Gastrocnemius medialis (tissue), 4 donors: ENCODE data around the gene GPR158. TPM values are rescaled to one million over a fixed set of nuclear protein-coding genes. Genes with fewer than 3 reads are reported as not detected.

Experiments
- ATAC-seq, 2 donors: fragments of 150-250 bp; one replicate each; pipeline ENCODE4 v1.9.1; 2016
- DNase-seq, 2 donors: peaks; one replicate each; pipeline ENCODE4 v3.0.0-alpha.2; 2019
- H3K27ac ChIP-seq, 4 donors: fragments of 200-600 bp; sonication (generic); 1 replicate in 1 of 4; 2 replicates in 3 of 4; pipeline ENCODE4 v1.5.1; 2016 to 2018; ENCODE audit warnings: mild to moderate bottlenecking in 2 of 4, moderate library complexity in 1 of 4
- H3K27me3 ChIP-seq, 3 donors: fragments of 200-600 bp; sonication (generic) in 2 of 3; 1 replicate in 1 of 3; 2 replicates in 2 of 3; pipeline versions ENCODE4 v1.5.1 to v1.6.0; 2016 to 2019; ENCODE audit warnings: mild to moderate bottlenecking in 1 of 3, moderate library complexity in 1 of 3
- H3K36me3 ChIP-seq, 2 donors: fragments of 200-600 bp; sonication (generic) in 1 of 2; one replicate each; pipeline ENCODE4 v1.5.1; 2017 to 2018
- H3K4me1 ChIP-seq, 2 donors: fragments of 200-600 bp; sonication (generic) in 1 of 2; one replicate each; pipeline ENCODE4 v1.5.1; 2016 to 2017; ENCODE audit warnings: mild to moderate bottlenecking in 2 of 2
- H3K4me3 ChIP-seq, 4 donors: fragments of 200-600 bp; sonication (generic) in 3 of 4; 1 replicate in 1 of 4; 2 replicates in 3 of 4; pipeline ENCODE4 v1.5.1; 2016 to 2019; ENCODE audit warnings: mild to moderate bottlenecking in 2 of 4
- H3K9me3 ChIP-seq, 3 donors: fragments of 200-600 bp; sonication (generic) in 2 of 3; 1 replicate in 1 of 3; 2 replicates in 2 of 3; pipeline ENCODE4 v1.5.1; 2016 to 2019
- POLR2A ChIP-seq, 2 donors: fragments of 450-650 bp; IDR thresholded peaks; one replicate each; pipeline ENCODE4 v1.6.1; 2017; ENCODE audit warnings: antibody characterized with exemption in 2 of 2, mild to moderate bottlenecking in 2 of 2, moderate library complexity in 2 of 2
- in situ Hi-C, 4 donors: fragments of 200-750 bp; cut with MboI; loops; one replicate each; pipeline versions ENCODE4 v1.15.0 to v1.8.0; 2017; ENCODE audit warnings: low sequenced_read_pairs in 4 of 4
- intact Hi-C: fragments of 100-400 bp; cut with DNase I; formaldehyde crosslinking; loops from one replicate; pipeline ENCODE4 v1.15.1; 2023; ENCODE audit warnings: low total_unique reads
- total RNA-seq, 4 donors: library from RNA; depleted of rRNA; stranded (reverse); fragments of >200 nt; gene quantifications; one replicate each; pipeline versions ENCODE4 v1.1.0 to v1.2.3, GENCODE V29; 2016
- TF ChIP-seq, protein P1 (sequence below), 5 experiments: fragments of 450-650 bp in 3 of 5; fragments of 200-600 bp in 2 of 5; sonication (generic) in 2 of 5; IDR thresholded peaks in 4 of 5; conservative IDR thresholded peaks in 1 of 5; 1 replicate in 4 of 5; 2 replicates in 1 of 5; pipeline ENCODE4 v1.5.1; 2016 to 2019; ENCODE audit warnings: antibody characterized with exemption in 5 of 5, mild to moderate bottlenecking in 3 of 5, moderate library complexity in 3 of 5

The GPR158 gene
- total RNA-seq, 4 donors from 2014 or later, result 0.04 TPM; not detected in 3

GRCh38 chr10:25522294-25522693 is 347.5 kb downstream of the GPR158 start:
- H3K4me3 ChIP-seq, result no peak overlapping the region
- intact Hi-C loops, result no loop called here
- no peaks in the 10 kb centered on the region for H3K27me3 ChIP-seq
- no peak for TF ChIP-seq POLR2A (IDR thresholded peaks at IDR 0.05)
- TF ChIP-seq, protein P1, sequence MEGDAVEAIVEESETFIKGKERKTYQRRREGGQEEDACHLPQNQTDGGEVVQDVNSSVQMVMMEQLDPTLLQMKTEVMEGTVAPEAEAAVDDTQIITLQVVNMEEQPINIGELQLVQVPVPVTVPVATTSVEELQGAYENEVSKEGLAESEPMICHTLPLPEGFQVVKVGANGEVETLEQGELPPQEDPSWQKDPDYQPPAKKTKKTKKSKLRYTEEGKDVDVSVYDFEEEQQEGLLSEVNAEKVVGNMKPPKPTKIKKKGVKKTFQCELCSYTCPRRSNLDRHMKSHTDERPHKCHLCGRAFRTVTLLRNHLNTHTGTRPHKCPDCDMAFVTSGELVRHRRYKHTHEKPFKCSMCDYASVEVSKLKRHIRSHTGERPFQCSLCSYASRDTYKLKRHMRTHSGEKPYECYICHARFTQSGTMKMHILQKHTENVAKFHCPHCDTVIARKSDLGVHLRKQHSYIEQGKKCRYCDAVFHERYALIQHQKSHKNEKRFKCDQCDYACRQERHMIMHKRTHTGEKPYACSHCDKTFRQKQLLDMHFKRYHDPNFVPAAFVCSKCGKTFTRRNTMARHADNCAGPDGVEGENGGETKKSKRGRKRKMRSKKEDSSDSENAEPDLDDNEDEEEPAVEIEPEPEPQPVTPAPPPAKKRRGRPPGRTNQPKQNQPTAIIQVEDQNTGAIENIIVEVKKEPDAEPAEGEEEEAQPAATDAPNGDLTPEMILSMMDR (IDR thresholded peaks at IDR 0.05 in 4 of 5, conservative IDR thresholded peaks at IDR 0.05 in 1 of 5), result no peak
- no peaks in the 10 kb centered on the region for H3K36me3 ChIP-seq
- in situ Hi-C loops, result no loop called here
- no peaks in the 10 kb centered on the region for H3K4me1 ChIP-seq
- ATAC-seq, result no peak
- no peak overlapping the region for H3K27ac ChIP-seq
- DNase-seq, result no peak
- no peaks in the 10 kb centered on the region for H3K9me3 ChIP-seq

DNA sequence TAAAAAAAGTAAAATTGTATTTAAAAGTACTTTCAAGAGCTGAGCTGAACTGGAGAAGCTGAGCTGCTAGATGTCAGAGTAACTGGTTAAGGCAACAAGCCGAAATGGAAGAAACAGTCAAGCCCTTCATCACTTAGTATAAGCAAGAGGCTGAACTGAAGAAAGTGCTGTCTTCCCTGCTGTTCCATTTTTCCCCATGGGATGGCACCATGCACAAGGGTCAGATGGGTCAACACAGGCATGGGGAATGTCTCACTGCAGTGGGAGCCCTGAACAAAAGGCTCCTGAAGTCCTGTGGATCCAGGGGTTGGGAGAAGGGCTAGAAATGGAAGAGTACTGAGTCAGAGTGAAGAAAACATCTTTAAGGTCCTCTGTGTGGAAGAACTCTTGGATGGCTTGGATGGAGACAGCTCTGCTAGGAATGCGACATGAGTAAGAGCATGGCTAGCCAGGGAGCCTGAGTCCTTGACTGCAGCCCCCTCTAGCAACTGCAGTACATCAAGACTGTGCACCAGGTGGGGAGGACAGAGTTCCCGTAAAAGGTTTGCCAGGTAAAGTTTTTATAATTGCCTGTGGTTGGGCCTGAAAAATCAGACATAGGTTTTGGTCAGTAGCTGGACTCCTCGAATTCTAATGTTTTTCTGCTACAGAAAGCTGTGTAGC is 348.3 kb downstream of the GPR158 start:
- Histone ChIP-seq H3K27ac (no peak overlapping the region), H3K27me3 (no peaks in the 10 kb centered on the region), H3K4me3 (no peak overlapping the region), H3K36me3 (no peaks in the 10 kb centered on the region), H3K4me1 (no peaks in the 10 kb centered on the region), H3K9me3 (no peaks in the 10 kb centered on the region)
- intact Hi-C loops, result no loop called here
- DNase-seq (no peak), ATAC-seq (no peak)
- in situ Hi-C loops, result no loop called here
- TF ChIP-seq POLR2A (IDR thresholded peaks at IDR 0.05), result no peak
- TF ChIP-seq, protein P1 (IDR thresholded peaks at IDR 0.05 in 4 of 5, conservative IDR thresholded peaks at IDR 0.05 in 1 of 5), result no peak

DNA sequence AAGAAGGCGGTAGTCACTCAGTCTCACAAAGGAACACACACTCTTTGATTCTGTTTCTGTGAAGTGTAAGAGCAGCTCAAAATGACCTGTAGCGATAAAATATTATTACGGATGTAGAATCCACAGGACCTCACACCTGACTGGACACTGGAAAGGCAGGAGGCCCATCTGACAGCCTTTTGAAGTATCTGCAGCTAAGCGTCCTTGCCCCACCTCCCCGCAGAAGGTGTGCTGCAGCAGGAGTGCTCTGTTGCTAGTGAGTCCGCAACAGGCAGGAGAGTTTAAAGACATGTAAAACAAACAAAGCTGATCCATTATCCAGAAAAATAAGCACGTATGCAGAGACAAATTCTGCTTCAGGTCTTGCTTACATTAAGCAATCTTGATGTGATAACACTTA is 355.5 kb downstream of the GPR158 start:
- no peaks in the 10 kb centered on the region for H3K27me3 ChIP-seq
- H3K36me3 ChIP-seq, result no peaks in the 10 kb centered on the region
- no peaks in the 10 kb centered on the region for H3K9me3 ChIP-seq
- in situ Hi-C loops, result no loop called here
- ATAC-seq, result no peak
- H3K4me3 ChIP-seq, result no peak overlapping the region
- H3K4me1 ChIP-seq, result no peaks in the 10 kb centered on the region
- H3K27ac ChIP-seq, result no peak overlapping the region
- intact Hi-C loops, result no loop called here
- no peak for DNase-seq
- TF ChIP-seq, protein P1 (IDR thresholded peaks at IDR 0.05 in 4 of 5, conservative IDR thresholded peaks at IDR 0.05 in 1 of 5), result no peak
- no peak for TF ChIP-seq POLR2A (IDR thresholded peaks at IDR 0.05)

- in situ Hi-C loops (no loop called here), intact Hi-C loops (no loop called here)
- TF ChIP-seq POLR2A (IDR thresholded peaks at IDR 0.05), result no peak
Observed at GRCh38 chr10:25531457-25532061, 356.8 kb downstream of the GPR158 start.

DNA sequence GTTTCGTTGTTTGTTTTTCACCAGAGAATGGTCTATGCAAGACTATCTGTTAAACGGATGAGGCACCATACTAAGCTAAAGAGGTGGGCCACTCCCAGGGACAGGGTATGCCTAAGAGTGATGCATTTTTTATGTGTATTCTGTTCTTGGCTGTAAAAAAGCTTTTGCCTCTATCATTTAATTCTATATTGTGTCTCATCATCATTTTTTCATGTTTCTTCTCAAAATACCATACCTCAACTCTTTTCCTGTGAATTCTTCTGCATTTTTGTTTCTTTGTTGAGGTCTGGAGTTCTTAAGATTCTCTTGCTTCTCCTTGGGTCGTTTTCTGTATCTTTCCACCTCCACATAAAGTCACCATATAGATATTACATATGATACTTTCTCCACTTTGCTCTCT is 357.4 kb downstream of the GPR158 start:
- no peaks in the 10 kb centered on the region for H3K36me3 ChIP-seq
- ATAC-seq, result no peak
- no peak overlapping the region for H3K4me3 ChIP-seq
- H3K4me1 ChIP-seq, result no peaks in the 10 kb centered on the region
- in situ Hi-C loops, result no loop called here
- DNase-seq, result no peak
- intact Hi-C loops, result no loop called here
- H3K27me3 ChIP-seq, result no peaks in the 10 kb centered on the region
- no peaks in the 10 kb centered on the region for H3K9me3 ChIP-seq
- TF ChIP-seq, protein P1 (IDR thresholded peaks at IDR 0.05 in 4 of 5, conservative IDR thresholded peaks at IDR 0.05 in 1 of 5), result no peak
- TF ChIP-seq POLR2A (IDR thresholded peaks at IDR 0.05), result no peak
- H3K27ac ChIP-seq, result no peak overlapping the region

More at GRCh38 chr10:25531457-25532061, 356.8 kb downstream of the GPR158 start:
- no peaks in the 10 kb centered on the region for H3K9me3 ChIP-seq
- DNase-seq, result no peak
- H3K4me1 ChIP-seq, result no peaks in the 10 kb centered on the region
- H3K27me3 ChIP-seq, result no peaks in the 10 kb centered on the region
- H3K27ac ChIP-seq, result no peak overlapping the region
- ATAC-seq, result no peak
- H3K4me3 ChIP-seq, result no peak overlapping the region
- no peaks in the 10 kb centered on the region for H3K36me3 ChIP-seq
